ENCODE results near the gene TRMT61B. TPM values are rescaled to one million over a fixed set of nuclear protein-coding genes. Genes with fewer than 3 reads are reported as not detected.

TRMT61B gene
- 37.9 and 38.3 TPM in 2 replicates for total RNA-seq (2013; cell fraction: nucleolus; rRNA removed)
- 16.0 and 18.2 TPM in 2 replicates for total RNA-seq (2014; rRNA removed)
- 15.3 and 19.5 TPM in 2 replicates for total RNA-seq (2014; rRNA removed; fragmentation: Illumina TruSeq; extraction: Trizol)
- total RNA-seq (2021), result 14.7 and 15.7 TPM in 2 replicates
- 5.8 TPM for polyA plus RNA-seq (2011; ENCODE audit: low read depth)
- polyA plus RNA-seq (2011; rRNA removed), result 19.3 and 30.0 TPM in 2 replicates
- polyA plus RNA-seq (2011; cell fraction: cytosol; rRNA removed), result 8.3 and 9.4 TPM in 2 replicates
- polyA plus RNA-seq (2011; cell fraction: nucleus; rRNA removed), result 9.8 and 10.5 TPM in 2 replicates
- polyA plus RNA-seq (2012), result 9.2 and 10.5 TPM in 2 replicates
- polyA plus RNA-seq (2014; fragmentation: Illumina TruSeq; extraction: Trizol), result 13.1 and 14.0 TPM in 2 replicates
- polyA plus RNA-seq (2014; fragmentation: Nextera tagmentation; extraction: Ambion mirVana), result 10 to 100 TPM; 18.1 to 23.0 TPM
- polyA plus RNA-seq (2014; rRNA removed), result 10.4 and 12.8 TPM in 2 replicates
- polyA plus RNA-seq (2016; fragmentation: Nextera tagmentation; extraction: Ambion mirVana), result 10 to 100 TPM; 23.2 to 23.7 TPM
- polyA minus RNA-seq (2011; rRNA and poly(A)+ RNA removed), result 8.3 and 9.1 TPM in 2 replicates
- 2.8 and 4.1 TPM in 2 replicates for polyA minus RNA-seq (2011; cell fraction: cytosol; rRNA and poly(A)+ RNA removed)
- 11.1 and 15.4 TPM in 2 replicates for polyA minus RNA-seq (2011; cell fraction: nucleus; rRNA and poly(A)+ RNA removed)
- percentile 82 among the genes with signal in this experiment for Bru-seq, nascent RNA
- percentile 83 among the genes with signal in this experiment for BruChase-seq, experiment 1, labeled RNA remaining after a 6-hour chase
- percentile 82 among the genes with signal in this experiment for BruChase-seq, experiment 2, labeled RNA remaining after a 2-hour chase
- long read RNA-seq, experiment 1, transcript TRMT61B-201 (7 exons, 1,836 nt), result major isoform, 10 of 27 reads
- long read RNA-seq, experiment 1, partial matches to known transcripts, result 2 of 27 reads
- long read RNA-seq, experiment 1, other reads (novel, unspliced or antisense), result 15 of 27 reads
- long read RNA-seq, experiment 2, transcript TRMT61B-201 (7 exons, 1,836 nt), result major isoform, 53 of 108 reads
- long read RNA-seq, experiment 2, partial matches to known transcripts, result 4 of 108 reads
- long read RNA-seq, experiment 2, other reads (novel, unspliced or antisense), result 50 of 108 reads

DNA sequence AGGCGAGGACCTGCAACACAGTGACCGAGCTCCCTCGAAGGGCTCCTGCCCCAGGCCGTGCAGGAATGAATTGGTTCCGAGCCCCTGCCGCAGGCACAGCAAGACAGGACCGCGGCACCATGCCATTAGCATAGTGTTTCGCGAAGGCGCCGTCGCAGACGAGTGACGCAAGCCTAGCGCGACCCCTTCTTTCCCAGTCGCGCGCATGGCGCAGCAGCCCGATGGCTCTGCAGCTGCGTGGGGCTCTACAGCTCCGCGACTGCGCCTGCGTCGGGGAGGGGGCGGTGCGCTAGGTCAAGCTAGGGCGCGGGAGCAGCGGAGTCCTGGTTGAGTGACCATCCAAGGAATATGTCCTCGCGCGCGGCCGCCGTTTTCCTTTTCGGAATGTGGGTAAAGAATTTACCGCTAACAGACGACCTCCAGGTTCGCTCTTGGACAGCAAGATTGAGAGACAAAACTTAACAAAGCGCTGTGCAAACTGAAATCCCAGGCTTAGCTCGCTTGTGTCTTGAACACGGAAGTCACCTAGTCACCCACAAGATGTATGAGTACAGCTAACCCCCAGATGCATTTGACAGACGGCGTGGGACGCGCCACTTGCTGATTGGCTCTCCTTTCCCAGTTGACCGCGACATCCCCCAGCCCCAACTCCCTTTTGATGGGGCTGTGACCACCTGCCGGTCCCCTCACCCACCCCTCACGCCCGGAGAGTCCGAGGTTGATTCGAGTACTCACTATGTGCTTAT lies at the start of gene TRMT61B:
TSS of gene TRMT61B (minus strand) at position 164 of the 746 bp plus-strand sequence. CDS start at position 132, 32 bp downstream.
- in situ Hi-C loops (cut with MboI), result no loop called here
- no peak; the same call in 1 of the 2 replicates for TF ChIP-seq CBFB (IDR thresholded peaks at IDR 0.05; ENCODE audit: low read depth)
- TF ChIP-seq SREBF2 (IDR thresholded peaks at IDR 0.05; ENCODE audit: low read length), result no peak
- TF ChIP-seq SIN3A (IDR thresholded peaks at IDR 0.05; ENCODE audit: low read depth, low read length), result peak; percentile 96
- TF ChIP-seq TCF7 (IDR thresholded peaks at IDR 0.05; ENCODE audit: borderline replicate concordance), result no peak
- peak; percentile 45; the same call in 1 of the 2 replicates for TF ChIP-seq SMAD5 (IDR thresholded peaks at IDR 0.05; ENCODE audit: low read depth)
- peak; percentile 100 for TF ChIP-seq CREB1 (IDR thresholded peaks at IDR 0.05; ENCODE audit: low read depth)
- peak; percentile 97 for TF ChIP-seq NR2F1 (conservative IDR thresholded peaks at IDR 0.05)
- peak; percentile 97 for TF ChIP-seq POU2F2 (IDR thresholded peaks at IDR 0.05; ENCODE audit: borderline replicate concordance, low read depth, low read length)
- TF ChIP-seq MEF2A (IDR thresholded peaks at IDR 0.05; ENCODE audit: insufficient read depth, low read depth, low read length), result peak; percentile 52; the same call in 1 of the 2 replicates
- TF ChIP-seq, protein P1, sequence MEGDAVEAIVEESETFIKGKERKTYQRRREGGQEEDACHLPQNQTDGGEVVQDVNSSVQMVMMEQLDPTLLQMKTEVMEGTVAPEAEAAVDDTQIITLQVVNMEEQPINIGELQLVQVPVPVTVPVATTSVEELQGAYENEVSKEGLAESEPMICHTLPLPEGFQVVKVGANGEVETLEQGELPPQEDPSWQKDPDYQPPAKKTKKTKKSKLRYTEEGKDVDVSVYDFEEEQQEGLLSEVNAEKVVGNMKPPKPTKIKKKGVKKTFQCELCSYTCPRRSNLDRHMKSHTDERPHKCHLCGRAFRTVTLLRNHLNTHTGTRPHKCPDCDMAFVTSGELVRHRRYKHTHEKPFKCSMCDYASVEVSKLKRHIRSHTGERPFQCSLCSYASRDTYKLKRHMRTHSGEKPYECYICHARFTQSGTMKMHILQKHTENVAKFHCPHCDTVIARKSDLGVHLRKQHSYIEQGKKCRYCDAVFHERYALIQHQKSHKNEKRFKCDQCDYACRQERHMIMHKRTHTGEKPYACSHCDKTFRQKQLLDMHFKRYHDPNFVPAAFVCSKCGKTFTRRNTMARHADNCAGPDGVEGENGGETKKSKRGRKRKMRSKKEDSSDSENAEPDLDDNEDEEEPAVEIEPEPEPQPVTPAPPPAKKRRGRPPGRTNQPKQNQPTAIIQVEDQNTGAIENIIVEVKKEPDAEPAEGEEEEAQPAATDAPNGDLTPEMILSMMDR (IDR thresholded peaks at IDR 0.05 in 2 of 3, conservative IDR thresholded peaks at IDR 0.05 in 1 of 3; ENCODE audit: control insufficient read depth in 2 of 3, extremely low read depth in 1 of 3, insufficient read depth in 1 of 3, low read depth in 3 of 3, low read length in 3 of 3), result no peak
- no peak for TF ChIP-seq SPI1 (IDR thresholded peaks at IDR 0.05; ENCODE audit: borderline replicate concordance, insufficient read depth, low read depth, low read length)
- TF ChIP-seq, protein P2, sequence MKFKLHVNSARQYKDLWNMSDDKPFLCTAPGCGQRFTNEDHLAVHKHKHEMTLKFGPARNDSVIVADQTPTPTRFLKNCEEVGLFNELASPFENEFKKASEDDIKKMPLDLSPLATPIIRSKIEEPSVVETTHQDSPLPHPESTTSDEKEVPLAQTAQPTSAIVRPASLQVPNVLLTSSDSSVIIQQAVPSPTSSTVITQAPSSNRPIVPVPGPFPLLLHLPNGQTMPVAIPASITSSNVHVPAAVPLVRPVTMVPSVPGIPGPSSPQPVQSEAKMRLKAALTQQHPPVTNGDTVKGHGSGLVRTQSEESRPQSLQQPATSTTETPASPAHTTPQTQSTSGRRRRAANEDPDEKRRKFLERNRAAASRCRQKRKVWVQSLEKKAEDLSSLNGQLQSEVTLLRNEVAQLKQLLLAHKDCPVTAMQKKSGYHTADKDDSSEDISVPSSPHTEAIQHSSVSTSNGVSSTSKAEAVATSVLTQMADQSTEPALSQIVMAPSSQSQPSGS (IDR thresholded peaks at IDR 0.05; ENCODE audit: low read length), result no peak
- TF ChIP-seq TBL1XR1 (IDR thresholded peaks at IDR 0.05; ENCODE audit: low read depth, low read length), result peak; percentile 53; the same call in 1 of the 2 replicates
- TF ChIP-seq RELA (IDR thresholded peaks at IDR 0.05; ENCODE audit: borderline replicate concordance, partially characterized antibody), result peak; percentile 95
- peak; percentile 1; the same call in 1 of the 2 replicates for TF ChIP-seq TAF1 (IDR thresholded peaks at IDR 0.05; ENCODE audit: borderline replicate concordance, low read depth, low read length)

More for the DNA sequence above, at the start of gene TRMT61B:
- FAIRE-seq, result peak; percentile 89
- Histone ChIP-seq H3K9me3 (replicated peaks; ENCODE audit: control insufficient read depth, insufficient read depth, low read length) (no peaks in the 10 kb centered on the region), H3K36me3 (ENCODE audit: control insufficient read depth in 2 of 2, insufficient read depth in 2 of 2, low read length in 1 of 2) (no peaks in the 10 kb centered on the region), H2AFZ (ENCODE audit: control insufficient read depth, low read depth, low read length) (peak within 1 kb of the TSS; percentile 94), H4K20me1 (ENCODE audit: control insufficient read depth, insufficient read depth) (no peaks in the 10 kb centered on the region), H3K4me3 (peak within 1 kb of the TSS; percentile 76), H3K4me2 (ENCODE audit: control insufficient read depth, insufficient read depth) (peak within 1 kb of the TSS; percentile 61), H3K27ac (ENCODE audit: control insufficient read depth, insufficient read depth) (peak within 1 kb of the TSS; percentile 73), H3K79me2 (ENCODE audit: control insufficient read depth, insufficient read depth, low read length) (peaks cover 37% of the 10 kb centered on the region), H3K27me3 (replicated peaks in 1 of 2; ENCODE audit: control insufficient read depth in 2 of 2, insufficient read depth in 2 of 2, low read length in 1 of 2) (no peaks in the 10 kb centered on the region), H3K4me1 (ENCODE audit: control insufficient read depth, insufficient read depth, low read length) (peaks cover 3% of the 10 kb centered on the region; the same call in 1 of the 2 replicates), H3K9ac (ENCODE audit: control insufficient read depth, insufficient read depth, low read length) (peak within 1 kb of the TSS; percentile 76)
- peak; percentile 92 for DNase-seq (ENCODE audit: low read depth, low spot score)
- ChIA-PET SMC1A (ENCODE audit: uncharacterized antibody, unreplicated experiment) (interaction anchor here (0.9 to 1.9 kb wide), 7 partner anchors 9 to 276 kb away, joined by 3 to 8 read pairs (median 5); no protein-coding TSS in a partner anchor), POLR2A (interaction anchor here (0.6 to 2.1 kb wide), 10 partner anchors 11 to 980 kb away, joined by 3 to 13 read pairs (median 4); partner anchors contain the start of genes RBKS and WDR43), RAD21 (ENCODE audit: unreplicated experiment) (interaction anchor here (0.9 to 1.9 kb wide), 6 partner anchors 13 to 303 kb away, joined by 3 to 6 read pairs (median 3); partner anchors contain the start of gene WDR43), CTCF (interaction anchor here (0.6 to 2.5 kb wide), 6 partner anchors 21 to 834 kb away, joined by 3 to 11 read pairs (median 4); partner anchors contain the start of gene WDR43)
- BruUV-seq (replicated peaks), result TSS peak; percentile 100
- 5% methylated on average over 57 of the region's 57 CpGs for WGBS (ENCODE audit: insufficient coverage, insufficient replicate concordance, low lambda C conversion rate, missing lambda C conversion rate)
- peak; percentile 99 for ATAC-seq
- intact Hi-C loops (cut with micrococcal nuclease; ENCODE audit: unreplicated experiment), result loop anchor here (1.0 kb wide), 1 partner anchor 24 kb away; the partner anchor contains the start of gene WDR43

All from GM12878 (cell line).